ENCODE measurements around the gene PWWP2B.
"Not testable (repeated sequence)": the region's sequence is repeated elsewhere in the genome, so short reads cannot be mapped to it uniquely, and the experiment has no call there.

The PWWP2B gene

DNA sequence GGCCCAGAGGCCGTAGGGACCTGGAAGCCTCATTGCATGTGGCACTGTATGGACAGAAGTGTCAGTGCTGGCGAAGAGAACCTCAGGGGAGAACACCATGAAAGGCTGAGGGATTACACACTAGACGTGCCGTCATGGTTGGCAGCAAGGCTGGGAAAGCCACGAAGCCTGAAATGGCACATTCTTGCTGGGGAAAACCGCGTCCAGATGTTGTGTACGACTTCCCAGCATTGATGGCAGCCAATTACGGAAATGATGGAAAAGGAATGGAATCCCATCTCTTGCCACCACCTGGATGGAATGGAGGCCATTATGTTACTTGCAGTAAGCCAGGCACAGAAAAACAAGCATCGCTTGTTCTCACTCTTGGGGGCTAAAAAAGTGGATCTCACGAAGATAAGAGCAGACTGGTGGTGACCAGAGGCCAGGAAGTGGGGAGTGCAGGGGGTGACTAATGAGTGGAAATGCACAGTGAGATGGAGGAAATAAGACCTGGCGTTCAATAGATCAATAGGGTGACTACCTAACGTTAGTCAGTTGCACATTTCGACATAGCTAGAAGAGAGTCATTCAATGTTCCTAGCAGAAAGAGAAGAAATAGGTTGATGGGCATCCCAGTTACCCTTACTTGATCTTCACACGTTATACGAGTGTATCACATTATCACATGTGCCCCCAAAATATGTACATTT lies 14.6 kb upstream of the PWWP2B start:
- peak; percentile 83 for DNase-seq

DNA sequence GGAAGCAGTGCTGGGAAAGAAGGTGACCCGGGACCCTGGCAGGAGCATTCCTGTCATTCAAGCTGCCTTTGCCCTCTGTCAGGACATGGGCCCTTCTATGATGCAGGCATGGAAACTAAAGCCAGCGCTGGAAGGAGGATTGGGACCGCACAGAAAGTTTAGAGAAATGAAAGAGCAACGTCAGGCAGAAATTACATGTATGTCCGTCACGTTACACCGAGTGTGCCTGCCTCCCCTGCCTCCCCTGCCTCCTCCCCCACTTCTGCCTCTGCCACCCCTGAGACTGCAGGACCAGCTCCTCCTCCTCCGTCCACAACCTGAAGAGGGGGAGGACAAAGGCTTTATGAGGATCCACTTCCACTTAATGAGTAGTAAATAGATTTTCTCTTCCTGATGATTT lies 13.9 kb upstream of the PWWP2B start:
- DNase-seq = no peak

DNA sequence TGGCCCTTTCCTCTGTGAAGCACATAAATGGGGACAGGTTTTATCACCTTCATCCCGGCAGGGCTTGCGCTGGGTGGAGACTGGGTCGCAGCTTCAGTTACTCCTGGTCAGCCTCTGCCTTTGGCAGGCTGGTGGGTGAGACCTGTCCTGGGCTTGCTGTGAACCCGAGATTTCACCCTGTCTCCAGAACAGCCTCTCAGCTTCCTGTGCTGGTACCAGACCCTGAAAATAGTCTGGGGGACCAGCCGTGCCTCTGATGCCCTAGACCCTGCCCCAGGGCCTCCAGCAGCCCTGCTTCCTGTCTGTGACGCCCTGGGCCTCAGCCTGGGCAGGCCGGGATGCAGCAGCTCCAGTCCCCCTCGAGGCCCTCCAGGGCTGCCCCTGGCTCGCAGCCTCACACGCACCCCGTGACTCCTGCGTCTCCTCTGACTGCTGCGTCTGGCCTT lies 13.2 kb upstream of the PWWP2B start:
- DNase-seq = no peak

DNA sequence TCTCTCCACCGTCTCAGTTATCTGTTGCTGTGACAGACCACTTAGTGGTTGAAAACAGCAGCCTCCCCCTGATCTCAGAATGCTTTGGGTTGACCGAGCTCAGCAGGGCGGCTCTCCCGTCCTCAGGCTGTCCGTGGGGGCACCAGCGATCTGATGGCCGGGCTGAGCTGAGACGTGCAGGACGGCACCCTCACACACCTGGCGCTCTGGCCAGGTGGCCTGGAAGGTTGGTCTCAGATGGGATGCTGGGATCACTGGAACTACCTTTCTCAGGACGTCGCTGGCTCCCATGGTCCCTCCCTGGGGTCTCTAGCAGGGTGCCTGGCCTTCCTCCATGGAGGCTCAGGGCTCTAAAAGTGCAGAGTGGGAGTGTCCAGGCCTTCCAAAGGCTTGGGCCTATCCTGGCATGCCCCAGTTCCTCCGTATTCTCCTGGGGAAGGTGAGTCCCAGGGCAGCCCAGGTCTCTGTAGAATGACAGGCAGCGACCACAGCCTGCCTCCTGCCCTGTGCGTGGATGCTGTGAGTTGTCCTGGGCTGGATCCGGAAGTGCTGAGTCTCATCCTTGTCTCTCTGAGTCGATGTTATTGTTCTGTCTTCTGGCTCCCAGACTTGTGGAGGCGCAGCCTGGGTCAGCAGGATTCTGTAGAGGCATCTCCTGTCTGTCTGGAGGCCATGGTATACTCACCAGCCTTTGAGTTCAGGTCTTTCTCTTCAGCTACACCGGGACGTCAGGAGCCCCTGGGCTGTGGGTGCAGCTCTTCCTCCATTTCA lies 12.2 kb upstream of the PWWP2B start:
- no peak for DNase-seq

DNA sequence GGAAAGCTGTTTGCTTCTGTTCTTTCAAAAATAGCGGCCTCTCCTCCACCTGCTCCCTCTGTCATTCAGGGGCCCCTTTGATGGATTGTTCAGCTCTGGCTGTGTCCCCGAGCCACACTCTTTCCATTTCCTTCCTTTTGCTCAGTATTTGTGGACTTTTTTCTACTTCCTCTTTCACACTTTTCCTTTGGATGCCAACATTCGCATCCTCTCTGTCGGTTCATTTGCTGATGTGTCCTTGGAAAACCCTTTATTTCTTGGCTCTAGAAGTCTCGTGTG lies 11.7 kb upstream of the PWWP2B start:
- DNase-seq = no peak

DNA sequence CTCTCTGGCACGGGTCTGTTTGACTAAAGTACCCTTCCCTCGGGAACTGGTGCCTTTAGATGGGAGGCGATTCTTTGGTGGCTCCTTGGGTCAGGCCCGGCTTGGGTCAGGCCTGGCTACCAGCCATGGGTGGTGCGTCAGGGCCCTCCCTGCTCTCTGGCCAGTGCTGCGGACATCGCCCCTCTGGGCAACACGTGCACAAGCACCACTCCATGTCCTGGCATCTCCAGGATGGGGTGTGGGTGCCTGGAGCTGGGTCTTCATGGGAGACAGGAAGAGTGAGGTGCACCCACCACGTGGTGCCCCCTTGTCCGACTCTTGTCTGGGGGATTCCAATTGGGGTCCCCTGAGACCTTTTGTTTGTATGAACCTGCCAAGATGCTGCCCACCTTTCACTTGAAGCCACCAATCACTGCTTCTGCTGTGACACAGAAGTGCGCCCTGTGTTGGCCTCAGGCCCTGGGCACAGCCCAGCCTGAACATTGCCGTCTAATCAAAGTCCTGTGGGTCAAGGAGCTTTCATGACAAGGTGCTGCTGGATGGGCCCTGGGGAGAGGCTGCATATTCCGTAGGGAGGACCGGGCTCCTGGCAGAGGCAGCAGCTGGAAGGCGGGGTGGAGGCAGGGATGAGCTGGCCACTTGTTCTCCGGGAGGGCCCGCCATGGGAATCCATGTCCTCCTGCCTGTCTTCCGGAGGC lies 11.1 kb upstream of the PWWP2B start:
- DNase-seq = no peak

DNA sequence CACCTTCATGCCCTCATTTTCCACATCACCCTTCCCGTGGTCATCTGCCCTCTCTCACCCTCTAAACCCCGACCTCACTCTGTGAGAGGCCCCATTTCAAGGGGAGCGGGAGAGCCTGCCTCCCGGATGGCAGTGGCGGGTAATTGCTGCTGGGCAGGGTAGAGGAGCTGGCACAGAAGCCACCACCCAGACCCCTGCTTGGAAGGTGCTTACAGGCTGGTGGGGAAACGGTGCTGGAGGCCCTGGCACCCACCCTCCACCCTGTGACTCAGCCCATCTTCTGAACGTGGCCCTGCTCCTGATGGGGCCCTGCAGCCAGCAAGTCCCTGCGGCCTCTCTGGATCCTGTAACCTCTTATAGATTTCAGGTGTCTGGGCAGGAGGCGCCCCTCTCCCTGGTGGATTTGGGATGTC lies 10.6 kb upstream of the PWWP2B start:
- DNase-seq = no peak

DNA sequence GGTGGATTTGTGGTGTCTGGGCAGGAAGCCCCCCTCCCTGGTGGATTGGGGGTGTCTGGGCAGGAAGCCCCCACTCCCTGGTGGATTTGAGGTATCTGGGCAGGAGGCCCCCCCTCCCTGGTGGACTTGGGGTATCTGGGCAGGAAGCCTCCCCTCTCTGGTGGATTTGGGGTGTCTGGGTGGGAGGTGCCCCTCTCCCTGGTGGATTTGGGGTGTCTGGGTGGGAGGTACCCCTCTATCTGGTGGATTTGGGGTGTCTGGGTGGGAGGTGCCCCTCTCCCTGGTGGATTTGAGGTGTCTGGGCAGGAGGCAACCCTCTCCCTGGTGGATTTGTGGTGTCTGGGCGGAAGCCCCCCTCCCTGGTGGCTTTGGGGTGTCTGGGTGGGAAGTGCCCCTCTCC lies 10.1 kb upstream of the PWWP2B start:
- DNase-seq = not testable (repeated sequence)

DNA sequence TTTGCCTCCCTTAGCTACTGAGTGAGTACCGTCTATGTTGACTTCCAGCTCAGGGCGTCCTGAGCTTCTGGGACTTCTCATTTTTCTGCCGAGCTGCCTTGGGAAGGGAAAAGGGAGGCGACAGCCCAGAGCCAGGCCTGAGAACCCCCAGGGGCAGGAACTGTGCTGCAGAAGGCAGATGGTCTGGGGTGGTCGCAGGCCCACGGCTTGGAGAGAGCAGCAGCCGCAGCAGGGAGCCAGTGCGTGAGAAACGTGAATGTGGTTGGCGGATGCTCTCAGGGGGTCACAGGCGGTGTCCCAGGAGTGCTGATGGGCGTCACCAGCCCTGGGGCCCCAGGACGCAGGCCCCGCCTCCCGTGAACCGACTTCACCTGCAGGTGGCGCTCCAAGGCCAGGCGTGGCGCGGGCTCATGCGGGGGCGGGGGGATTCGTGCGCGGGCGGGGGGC lies 9.2 kb upstream of the PWWP2B start:
- peak; percentile 64 for DNase-seq

DNA sequence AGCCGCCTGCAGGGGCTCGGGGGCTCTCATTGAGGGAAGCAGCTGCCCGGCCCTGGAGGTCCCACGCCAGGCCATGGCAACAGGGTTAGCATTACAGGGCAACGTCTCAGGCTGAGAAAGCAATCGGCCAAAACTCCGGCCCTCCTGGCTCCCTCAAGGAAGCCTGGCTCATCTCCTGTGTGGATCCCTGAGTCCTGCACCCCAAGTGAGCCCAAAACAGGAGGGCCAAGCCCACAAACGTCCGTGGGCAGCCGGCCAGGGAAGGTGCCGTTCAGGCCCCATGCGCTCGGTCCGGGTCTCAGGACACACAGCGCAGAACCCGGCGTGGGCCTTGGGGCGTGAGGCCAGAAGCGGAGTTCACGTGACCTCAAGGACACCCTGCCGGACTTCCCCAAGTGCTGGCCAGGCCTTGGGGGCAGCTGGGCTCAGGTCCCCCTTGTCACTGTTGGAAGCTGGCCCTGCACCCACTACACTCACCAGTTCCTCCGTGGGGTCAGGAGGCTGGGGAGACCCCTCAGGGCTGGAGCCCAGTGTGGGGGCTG lies 8.0 kb upstream of the PWWP2B start:
- DNase-seq = no peak

DNA sequence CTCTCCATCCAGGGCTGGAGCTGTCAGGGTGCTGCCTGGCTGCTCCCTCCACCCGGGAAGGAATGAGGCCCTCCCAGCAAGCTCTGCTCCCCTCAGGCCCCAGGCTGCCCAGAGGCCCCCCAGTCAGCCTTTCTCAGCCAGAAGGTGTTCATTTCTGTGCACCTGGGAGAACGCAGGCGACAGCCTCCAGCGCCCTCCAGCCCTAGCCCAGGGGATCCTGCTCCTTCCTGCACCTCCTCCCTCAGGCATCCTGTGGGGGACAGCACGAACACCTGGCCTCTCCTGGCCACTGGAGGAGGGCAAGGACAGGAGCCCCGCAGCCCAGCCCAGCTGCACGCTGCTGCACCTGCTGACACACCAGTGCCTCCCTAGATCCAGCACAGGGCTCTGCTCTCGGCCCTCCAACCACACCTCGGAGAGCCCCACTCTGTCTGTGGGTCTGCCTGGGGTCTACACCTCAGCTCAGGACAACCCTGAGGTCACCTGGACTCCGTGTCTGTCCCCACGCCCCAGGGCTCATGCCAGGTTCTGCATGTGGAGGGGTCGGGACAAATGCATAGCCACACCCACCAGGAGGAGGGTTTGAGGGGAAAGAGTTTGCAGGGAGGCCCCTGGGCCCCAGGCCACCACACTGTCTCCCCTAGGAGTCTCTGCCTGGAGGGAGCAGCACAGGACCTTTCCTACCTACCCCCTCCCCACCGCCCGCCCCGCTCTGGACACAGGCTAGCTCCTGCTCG lies 7.4 kb upstream of the PWWP2B start:
- no peak for DNase-seq

DNA sequence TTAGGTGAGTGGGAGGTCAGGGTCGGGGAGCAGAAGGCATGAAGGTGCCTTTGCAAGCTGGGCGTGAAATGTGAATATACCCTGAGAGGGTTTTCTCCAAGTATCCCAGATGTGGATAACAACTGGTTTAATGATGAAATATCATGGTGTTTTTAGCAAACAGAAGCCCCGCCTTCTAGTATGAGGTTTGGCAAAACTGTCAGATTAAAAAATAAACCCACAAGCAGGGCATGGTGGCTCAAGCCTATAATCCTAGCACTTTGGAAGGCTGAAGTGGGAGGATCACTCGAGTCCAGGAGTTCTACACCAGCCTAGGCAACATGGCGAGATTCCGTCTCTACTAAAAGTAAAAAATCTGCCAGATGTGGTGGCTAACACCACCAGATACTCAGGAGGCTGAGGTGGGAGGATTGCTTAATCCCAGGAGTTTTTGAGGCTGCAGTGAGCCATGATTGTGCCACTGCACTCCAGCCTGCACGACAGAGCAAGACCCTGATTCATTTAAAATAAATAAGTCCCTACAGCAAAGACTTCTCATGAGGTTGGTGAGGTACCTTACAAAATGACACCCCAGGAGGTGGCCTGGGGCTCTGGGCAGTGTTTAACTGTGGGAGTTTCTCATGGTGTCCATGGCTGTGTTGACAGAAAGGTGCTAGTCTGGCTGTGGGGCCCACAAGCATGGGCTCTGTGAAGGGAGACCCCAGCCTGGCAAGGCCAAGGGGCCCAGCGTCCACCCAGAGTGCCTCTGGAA lies 6.7 kb upstream of the PWWP2B start:
- no peak for DNase-seq

DNA sequence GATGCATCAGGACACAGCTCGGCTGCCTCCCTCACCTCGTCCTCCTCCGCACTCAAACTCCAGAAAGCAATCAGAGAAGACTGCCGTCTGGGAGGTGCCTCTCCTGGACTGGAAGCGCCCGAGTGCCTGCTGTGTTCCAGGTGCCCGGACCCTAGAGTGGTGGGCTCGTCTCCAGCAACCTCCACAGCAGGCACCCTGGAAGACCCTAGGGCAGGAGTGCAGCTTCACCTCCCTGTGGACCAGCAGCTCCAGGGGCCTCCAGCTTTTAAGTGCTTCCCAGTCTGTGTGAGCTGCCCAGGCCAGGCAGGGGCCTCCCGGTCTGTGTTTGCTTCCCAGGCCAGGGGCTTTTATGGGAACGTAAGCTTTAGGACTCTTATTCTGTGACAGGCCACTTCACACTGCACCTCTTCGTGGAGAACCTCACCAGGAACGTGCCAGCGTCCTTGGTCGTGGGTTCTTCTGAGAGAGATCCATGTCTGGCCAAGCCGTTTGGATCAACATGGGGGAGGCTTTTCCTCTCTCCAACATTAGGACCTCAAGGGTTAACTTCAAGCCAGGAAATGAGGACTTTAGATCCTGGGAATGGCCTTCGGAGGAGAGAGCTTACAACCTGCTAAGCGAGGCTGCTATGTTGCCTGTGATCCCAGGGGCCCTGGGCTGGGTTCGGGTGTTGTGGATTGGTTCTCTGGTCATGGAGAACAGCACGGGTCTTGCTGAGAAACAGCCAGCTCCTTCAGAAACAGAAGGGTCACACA lies 5.9 kb upstream of the PWWP2B start:
- no peak for DNase-seq

DNA sequence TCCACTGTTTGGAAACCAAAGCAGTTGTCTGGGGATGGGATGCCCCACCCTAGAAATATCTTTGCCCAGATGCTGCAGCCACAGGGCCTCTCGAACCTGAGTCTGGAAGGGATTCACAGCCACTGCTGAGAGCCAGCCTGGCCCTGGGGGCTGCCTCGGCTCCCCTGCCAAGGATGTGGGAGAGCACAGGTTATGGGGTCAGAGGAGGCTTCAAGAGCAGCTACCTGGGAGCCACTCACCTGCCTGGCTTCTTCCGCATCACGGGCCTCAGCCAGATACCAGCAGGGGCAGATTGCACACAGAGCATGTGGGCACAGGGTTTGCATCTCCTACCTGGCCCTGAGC lies 5.4 kb upstream of the PWWP2B start:
- no peak for DNase-seq

DNA sequence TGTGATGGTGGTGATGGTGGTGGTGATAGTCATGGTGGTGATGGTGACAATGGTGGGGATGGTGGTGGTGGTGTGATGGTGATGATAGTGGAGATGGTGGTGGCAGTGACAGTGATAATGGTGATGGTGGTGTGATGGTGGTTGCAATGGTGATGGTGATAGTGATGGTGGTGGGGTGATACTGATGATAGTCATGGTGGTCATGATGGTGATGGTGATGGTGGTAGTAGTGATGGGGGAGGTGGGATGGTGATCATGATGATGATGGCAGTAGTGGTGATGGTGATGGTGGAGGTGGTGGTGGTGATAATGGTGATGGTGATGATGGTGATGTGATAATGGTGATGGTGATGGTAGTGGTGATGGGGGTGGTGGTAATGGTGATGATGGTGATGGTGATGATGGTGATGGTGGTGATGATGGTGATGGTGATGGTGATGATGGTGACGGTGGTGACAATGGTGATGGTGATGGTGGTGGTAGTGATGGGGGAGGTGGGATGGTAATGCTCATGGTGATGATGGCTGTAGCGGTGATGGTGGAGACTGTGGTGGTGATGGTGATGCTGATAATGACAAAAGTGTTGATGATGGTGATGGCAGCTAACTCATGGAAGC lies 4.7 kb upstream of the PWWP2B start:
- no peak for DNase-seq

DNA sequence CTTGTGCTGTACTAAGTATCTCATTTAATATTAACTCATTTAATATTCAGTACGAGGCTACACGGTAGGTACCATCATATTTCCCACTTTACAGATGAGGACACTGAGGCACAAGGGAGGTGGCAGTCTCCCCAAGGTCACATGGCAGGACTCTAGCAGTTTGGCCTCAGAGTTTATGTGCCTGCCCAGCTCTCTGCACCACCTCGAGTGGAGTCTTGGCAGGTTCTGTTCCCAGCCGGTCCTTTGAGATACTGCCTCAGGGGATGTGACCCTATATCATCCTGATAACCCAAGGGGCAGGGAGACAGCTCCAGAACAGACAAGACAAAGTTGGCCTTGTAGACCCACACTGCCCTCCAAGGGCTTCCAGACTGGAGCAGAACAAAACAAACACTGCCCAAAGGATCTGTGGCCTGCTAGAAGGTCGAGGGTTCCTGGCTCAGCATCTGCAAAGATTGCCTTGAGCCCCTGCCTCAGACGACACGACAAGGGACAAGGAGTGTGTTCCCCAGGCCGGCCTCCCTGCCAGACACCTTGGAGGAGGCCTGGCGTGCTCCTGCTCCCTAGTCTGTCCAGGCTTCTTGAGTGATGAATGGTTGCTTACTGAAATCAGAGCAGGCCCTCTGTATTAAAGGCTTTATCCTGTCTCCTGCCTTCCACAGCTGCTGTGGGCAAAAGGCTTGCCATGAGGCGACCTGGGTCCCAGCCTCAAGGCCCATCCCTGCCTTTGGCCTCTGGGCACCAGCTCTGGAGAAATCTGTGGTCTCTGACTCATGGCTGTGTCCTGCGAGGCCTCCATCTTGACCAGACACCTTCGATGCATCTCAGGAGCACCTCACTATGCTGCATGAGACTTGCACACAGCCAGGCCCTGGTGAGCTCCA lies 3.9 kb upstream of the PWWP2B start:
- DNase-seq = no peak

DNA sequence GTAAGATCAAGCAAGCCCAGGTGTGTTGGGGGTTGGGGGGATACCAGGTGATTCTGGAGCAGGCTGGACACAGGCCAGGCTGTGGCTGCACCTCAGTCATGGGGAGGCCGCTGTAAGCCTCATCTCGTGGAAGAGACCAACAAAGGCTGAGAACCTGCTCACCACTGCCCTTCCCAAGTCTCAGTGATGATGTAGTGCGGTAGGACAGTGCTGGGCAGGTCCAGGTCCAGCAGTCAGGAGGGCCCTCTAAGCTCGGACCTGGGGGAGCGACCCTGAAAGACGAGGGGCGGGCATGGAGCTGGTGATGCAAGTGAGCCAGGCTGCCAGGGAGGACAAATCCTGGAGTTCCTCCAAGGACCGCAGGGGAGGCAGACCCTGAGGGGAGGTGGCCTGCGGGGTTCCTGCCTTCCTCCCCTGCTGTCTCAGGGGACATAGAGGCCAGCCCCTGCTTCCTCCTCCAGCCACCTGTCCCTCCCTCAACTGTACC lies 3.3 kb upstream of the PWWP2B start:
- DNase-seq = no peak

DNA sequence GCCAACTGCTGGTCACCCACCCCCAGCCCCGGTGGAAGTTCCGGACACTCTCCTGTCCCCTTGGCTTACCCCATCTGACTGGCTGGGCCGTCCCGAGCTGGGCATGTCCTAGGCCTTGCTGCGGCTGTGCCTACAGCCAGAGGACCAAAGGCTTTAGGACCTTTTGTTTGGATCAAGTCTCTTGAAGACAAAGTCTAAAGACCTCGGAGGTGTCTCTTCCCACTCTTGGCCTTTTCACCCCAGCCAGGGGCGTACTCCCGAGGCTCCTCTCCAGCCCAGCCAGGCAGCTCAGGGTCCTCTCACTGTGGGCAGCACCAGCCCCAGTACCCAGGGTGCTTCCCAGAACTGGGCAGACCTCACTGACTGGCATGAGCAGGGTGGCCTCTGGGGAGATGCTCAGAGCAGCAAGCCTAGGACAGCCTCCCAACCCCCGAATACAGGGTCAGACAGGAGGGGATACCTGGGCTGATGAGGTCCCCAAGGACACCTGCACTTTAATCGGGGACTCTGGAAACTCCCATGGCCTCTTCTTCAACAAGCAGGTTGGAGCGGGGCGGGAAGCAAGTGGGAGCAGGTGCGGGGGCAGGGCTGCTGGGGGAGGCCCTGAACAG lies 2.7 kb upstream of the PWWP2B start:
- DNase-seq = no peak
